GM21786 (cell line): ENCODE results near the gene CTCF.

ENCODE experiments used
- ATAC-seq: cut with Tn5 transposase; IDR thresholded peaks from one replicate; pipeline ENCODE4 v1.9.1; 2021; ENCODE audit not compliant: unreplicated experiment

CTCF gene

DNA sequence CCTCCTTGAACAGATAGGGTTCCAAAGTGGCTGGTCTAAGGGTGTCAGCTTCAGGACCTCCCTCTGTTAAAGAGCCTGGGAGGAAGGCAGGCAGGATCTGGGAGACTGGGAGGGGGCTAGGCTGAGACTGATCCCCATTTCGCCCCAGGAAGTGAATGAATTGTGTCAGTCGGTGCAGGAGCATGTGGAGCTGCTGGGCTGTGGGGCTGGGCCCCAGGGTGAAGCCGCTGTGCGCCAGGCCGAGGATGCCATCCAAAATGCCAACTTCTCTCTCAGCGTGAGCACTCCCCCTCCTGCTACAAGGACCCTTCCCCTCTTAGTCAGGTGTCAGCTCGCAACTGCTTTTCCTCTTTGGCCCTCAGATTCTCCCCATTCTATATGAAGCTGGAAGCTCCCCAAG lies 88.7 kb downstream of the CTCF start:
- no peak for ATAC-seq

DNA sequence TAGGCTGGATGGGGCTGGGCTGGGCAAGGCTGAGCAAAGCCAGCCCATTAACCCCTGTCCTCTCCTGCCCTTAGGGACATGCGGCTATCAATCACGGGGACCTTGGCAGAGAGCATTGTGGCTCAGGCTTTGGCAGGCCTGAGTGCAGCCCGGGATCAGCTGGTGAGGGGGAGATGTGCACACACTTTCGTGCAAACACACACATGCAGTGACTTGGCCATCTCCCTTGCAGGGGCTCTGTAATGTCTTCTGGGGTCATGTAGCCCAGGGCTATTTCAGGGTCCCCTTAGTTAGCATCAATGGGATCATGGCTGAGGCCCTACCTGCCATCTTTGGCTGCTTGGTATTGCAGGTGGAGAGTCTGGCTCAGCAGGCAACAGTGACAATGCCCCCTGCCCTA lies 89.5 kb downstream of the CTCF start:
- ATAC-seq, result no peak

DNA sequence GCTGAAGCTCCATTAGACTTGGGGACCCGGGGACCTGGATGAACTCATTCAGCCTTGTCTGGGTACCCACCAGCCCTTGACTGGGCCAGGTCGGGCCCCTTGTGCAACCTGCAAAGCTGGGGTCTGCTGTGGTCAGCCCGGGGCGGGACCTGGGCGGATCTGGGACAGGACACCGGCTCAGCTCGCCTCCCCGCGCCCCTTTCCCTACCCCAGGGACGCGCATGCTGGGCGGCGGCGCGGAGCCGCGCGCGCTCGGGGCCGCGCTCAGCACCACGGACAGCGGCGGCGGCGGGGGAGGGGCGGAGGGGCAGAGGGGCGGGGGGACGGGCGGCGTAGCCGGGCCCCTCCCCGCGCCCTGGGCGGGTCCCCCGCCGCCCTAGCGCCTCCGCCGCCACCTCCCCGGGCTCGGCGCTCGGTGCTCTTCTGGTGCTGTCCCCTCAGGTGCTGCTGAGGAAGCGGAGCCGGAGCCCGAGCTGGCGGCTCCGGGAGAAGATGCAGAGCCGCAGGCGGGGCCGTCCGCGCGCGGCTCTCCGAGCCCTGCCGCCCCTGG lies 90.3 kb downstream of the CTCF start:
- ATAC-seq, result no peak

DNA sequence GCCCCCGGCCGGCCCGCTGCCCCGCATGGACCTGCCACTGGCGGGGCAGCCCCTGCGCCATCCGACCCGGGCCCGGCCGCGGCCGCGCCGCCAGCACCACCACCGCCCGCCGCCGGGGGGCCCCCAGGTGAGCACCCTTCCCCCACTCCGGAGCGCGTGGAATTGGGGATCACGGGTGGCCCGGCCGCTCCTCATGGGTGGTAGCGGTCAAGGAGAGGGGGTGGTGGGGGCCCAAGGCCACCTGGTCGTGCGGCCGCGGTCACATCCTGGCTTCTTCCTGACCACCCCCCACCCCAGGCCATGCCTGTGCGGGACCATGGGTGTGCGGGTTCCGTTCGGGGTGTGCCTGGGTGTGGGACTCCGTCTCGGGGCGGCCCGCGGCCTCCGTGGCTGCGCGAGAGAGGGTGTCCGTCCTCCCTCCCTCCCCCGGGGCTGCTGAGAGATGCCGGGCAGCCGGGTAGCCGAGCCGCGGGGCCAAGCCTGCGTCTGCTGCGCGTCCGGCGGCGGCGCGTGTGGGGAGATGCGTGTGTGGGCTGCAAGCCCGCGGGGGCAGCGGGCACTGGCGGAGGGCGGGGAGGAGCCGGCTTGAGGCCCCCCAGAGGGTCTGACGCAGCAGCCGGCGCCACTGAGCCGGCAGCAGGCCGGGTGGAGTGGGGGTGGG lies 90.9 kb downstream of the CTCF start:
- no peak for ATAC-seq

DNA sequence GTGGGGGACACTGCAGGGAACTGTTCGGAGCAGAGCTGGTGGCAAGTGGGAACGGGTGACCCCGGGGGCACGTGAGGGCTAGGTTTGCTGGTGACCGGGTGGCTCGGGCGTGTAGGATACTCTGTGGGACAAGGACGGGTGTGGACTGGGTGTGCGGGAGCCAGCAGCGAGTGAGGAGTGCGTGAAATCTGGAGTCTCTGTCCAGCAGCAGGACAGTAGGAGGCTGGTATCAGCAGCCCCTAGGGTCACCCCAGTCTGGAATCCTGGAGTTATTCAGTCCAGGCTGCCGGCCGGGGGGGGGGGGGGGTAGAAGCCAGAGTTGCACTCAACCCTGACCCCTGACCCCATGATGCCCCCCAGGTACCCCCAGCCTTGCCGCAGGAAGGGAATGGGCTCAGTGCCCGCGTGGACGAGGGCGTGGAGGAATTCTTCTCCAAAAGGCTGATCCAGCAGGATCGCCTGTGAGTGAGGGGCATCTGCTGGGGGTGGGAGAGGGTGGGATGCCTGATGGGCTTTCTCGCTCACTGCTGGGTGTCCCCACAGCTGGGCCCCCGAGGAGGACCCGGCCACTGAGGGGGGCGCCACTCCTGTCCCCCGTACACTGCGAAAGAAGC lies 91.6 kb downstream of the CTCF start:
- ATAC-seq, result no peak

DNA sequence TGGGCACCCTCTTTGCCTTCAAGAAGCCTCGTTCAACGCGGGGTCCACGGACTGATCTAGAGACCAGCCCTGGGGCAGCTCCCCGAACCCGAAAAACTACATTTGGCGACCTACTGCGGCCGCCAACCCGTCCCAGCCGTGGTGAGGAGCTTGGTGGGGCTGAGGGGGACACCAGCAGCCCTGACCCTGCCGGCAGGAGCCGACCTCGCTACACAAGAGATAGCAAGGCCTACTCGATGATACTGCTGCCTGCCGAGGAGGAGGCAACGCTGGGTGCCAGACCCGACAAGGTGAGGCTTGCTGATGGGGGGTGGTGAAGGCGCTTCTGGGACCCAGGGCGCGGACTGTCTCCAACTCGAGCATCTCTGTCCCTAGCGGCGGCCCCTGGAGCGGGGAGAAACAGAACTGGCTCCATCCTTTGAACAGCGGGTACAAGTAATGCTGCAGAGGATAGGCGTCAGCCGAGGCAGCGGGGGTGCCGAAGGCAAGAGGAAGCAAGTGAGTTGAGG lies 92.1 kb downstream of the CTCF start:
- ATAC-seq, result no peak

DNA sequence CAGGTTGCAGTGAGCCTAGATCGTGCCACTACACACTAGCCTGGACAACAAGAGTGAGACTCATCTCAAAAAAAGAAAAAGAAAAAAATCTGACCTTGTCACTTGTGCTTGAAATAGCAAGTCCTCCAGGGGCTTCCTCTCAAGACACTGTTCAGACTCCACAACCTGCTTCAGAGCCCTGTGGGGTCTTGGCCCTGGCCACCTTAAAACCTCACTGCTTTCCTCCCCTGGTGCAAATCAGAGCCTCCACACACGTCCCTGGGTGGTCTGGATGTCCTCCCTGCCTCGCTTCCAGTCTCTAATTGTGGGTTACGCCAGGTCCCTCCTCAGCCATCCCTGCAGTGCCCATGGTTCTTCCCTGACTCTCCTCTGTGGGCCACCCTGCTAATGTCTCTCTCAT lies 93.0 kb downstream of the CTCF start:
- no peak for ATAC-seq

DNA sequence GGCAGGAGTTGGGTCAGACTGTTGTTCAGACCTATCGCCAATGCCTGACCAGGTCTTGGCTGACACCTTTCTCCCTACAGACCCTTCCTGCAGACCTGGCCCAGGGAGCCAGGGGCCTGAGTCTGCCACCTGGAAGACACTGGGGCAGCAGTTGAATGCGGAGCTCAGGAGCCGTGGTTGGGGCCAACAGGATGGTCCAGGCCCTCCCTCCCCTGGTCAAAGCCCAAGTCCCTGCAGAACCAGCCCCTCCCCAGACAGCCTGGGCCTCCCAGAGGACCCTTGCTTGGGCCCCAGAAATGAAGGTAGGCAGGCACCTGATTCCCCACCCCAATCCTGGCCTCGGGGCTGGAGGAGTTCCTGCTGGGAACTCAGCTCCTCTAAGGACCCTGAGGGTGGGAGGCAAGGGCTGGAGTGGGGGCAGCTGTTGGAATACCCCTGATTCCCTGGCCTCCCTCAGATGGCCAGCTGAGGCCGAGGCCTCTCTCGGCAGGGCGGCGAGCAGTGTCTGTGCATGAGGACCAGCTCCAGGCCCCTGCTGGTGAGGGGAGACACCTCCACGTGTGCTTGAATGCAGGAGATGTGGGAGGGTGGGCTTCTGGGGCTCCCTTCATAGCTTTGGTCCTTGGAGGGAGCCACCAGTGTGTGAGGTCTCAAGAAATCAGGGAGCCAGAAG lies 94.2 kb downstream of the CTCF start:
- no peak for ATAC-seq

DNA sequence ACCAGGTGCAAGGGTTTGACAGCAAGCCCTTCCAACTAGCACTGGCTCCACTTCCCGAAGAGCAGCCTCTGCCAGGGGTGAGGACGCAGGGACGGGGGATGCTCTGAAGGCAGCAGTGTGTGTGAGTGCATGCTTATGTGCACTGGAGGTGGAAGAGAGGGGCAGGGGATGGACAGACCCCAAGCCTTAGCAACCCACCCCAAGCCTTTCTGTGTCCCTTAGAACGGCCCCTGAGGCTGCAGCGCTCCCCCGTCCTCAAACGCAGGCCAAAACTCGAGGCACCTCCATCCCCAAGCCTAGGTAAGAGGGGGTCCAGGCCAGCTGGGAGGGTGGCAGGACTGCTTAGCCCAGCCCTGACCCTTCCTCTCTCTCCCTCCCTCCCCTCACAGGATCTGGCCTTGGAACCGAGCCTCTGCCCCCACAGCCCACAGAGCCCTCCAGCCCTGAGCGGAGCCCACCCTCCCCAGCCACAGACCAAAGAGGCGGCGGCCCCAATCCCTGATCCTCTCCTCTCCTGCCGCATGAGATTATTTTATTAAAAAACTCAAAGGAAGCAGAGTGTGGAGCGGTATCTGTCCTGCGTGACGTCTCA lies 94.8 kb downstream of the CTCF start:
- no peak for ATAC-seq

DNA sequence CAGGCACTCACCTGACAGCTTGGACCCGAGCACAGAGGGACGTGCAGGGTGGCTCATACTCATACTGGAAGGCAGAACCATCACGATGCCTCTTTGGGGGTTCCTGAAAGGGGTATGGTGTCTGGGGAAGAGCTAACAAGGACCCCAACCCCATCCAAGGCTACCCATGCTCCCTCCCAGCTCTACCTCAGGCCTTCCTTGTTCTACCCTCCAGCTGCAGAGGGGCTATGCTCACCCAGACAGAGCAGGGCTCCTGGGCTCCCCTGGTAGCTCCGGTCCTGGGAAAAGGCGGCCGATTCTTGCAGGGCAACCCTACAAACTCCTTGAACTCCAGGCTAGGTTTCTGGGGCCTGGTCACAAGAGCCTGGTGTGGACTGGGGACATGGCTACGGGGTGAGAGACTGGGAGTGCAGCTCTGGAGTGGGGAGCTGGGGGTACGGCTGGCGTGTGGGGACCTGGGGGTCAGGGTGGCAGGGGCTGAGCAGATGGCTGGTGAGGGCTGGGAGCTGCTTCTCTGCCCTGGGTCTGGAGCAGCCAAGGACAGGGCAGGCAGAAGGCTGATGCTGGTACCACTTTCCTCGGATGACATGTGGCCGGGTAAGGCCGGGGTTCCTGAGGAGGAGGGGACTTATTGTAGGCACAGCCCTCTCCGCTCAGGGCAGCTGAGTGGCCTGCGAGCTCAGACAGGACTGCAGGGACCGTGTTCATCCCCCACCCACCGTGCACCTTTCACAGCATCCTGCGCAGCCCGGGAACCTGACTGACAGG lies 95.6 kb downstream of the CTCF start:
- ATAC-seq, result no peak

DNA sequence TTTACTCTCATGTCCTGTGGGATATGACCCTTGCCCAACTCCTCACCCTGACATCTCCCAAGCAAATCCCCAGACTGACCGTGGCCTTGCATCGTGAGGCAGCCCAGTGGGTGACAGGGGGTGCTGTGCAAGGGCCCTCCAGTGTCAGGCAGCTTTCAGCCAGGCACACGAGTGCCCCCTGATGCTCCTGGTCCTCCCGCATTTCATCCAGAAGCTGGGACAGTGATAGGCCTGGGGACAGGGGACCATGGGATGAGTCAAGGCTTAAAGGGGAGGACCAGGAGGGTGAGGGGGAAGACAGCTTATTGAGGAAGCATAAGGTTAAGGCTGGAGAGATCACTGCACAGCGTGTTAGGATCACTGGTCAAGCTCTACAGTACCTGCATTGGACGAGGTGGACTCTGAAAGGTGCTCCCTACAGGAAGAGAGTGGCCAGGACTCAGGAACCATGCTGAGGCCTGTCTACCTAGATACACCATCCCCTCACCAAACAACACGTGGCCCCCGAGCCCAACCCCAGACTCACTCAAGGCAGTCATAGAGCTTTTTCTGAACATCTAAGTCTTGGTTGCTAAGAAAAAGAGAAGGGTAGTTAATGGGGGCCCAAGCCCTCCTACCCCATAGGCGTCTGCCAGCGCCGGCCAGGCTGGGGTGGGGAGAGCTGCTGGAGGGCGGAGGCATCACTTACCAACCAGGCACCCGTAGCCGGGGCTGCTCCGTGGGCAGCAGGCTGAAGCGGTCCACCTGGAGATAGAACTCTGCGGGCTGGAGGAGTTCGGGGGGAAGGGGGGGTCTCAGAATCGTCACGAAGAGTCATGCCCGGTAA lies 96.7 kb downstream of the CTCF start:
- ATAC-seq, result no peak

DNA sequence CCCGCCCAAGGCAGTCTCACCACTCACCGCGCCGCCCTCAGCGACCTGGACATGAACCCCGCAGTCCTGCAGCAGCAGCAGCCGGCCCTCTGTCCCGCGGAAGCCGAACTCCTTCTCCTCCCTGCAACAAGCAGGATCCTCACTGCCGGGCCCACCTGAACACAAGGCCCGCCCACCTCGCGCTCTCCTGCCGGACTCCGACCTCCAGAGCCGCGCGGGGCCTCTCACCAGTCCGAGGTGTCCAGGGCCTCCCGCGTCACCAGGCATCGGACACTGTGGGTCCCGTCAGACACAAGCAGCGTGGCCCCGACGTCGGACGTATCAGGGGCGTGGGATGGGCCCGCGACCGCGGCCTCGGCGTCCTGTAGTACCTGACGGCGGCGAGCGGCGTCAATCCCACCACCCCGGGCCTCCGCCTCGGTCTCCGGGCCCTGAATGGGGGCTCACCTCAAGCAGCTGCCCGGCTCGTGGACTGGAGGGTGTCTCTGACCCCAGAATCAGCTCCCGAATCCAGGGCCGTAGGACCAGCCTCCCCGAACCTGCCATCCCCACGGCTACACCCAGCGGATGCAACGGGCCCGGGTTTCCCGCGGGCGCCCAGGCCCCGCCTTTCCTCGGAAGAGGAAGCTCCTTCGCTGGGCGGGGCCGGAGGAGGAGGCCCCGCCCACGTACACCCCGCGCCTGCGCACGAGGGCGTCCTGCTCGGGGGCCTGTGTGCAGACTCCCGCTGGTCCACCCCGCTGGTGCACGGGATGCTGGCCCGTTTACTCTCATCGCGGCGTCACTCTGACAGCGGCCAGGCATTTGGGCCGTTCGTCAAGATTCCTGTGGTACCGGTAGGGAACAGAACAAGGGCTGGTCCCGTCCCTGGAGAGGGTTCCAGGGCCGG lies 97.6 kb downstream of the CTCF start, which contains the start of gene ACD:
Gene ACD (minus strand): TSS at position 586 of the 889 bp plus-strand sequence. CDS start 40 bp downstream, at position 546.
- ATAC-seq, result peak; percentile 52

DNA sequence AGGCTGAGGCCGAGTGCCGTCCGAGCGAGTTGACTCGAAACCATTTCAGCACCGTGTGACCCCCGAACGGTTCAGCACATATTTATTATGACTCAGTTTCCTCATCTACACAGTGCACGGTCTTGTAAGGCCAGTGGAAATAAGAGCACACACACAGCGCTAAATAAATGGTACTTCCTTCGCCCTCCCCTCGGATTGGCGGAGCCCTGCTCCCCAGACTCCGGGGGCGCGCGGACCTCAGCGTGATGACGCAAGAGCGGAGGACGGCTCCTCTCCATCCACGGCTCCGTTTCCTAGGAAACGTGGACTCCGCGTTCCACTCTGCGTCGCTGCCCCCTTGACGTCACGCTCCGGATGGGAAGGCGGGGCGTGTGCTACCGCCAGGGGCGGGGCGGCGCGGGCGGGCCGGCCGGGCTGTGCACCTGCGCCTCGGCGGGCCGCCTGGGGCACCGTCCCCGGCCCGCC lies 98.3 kb downstream of the CTCF start, which contains the start of gene PARD6A:
Gene PARD6A (plus strand): TSS at position 397 of the 465 bp plus-strand sequence. CDS start 79 bp downstream, outside the sequence.
- ATAC-seq, result peak; percentile 81

DNA sequence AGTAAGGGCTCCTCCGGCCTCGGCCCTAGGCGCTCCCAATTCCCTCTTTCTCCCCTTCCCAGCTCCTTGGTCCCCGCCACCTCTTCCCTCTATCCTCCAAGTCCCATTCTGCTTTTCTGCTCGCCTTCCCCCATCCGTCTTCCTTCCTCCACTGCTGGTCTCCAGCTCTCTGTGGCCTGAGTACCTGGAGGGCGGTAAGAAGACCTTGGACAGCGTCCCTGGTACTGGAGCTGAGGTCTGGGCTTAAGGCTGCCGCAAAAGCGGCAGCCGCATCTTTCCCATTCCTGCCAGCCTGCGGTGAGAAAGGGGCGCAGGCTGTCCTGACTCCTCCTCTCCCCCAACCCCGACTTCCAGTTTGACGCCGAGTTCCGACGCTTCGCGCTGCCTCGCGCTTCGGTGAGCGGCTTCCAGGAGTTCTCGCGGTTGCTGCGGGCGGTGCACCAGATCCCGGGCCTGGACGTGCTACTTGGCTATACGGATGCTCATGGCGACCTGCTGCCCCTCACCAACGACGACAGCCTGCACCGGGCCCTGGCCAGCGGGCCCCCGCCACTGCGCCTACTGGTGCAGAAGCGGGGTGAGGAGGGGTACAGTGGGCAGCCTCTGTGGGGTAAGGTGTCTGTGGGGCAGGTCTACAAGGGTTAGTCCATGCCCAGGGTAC lies 98.9 kb downstream of the CTCF start:
- ATAC-seq, result no peak

DNA sequence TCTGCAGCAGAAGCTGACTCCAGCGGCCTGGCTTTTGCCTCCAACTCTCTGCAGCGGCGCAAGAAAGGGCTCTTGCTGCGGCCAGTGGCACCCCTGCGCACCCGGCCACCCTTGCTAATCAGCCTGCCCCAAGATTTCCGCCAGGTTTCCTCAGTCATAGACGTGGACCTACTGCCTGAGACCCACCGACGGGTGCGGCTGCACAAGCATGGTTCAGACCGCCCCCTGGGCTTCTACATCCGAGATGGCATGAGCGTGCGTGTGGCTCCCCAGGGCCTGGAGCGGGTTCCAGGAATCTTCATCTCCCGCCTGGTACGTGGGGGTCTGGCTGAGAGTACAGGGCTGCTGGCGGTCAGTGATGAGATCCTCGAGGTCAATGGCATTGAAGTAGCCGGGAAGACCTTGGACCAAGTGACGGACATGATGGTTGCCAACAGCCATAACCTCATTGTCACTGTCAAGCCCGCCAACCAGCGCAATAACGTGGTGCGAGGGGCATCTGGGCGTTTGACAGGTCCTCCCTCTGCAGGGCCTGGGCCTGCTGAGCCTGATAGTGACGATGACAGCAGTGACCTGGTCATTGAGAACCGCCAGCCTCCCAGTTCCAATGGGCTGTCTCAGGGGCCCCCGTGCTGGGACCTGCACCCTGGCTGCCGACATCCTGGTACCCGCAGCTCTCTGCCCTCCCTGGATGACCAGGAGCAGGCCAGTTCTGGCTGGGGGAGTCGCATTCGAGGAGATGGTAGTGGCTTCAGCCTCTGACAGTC lies 99.7 kb downstream of the CTCF start:
- ATAC-seq, result no peak

DNA sequence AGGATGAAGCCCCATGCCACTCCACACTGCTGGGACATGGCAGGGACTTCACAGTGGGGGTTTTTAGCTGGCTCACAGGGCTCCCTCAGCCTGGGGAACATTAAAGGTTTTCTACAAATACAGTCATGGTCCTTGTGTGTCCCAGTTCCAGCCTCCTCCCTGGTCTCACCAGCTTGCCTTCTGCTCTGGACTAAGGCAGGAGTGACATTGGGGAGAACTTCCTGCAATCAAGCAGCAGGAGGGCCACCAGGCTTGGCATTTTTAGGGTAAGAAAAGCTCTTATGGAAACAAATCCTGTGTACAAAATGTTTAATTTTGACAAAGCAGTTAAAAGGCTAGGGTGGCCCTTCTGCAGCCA lies 100.3 kb downstream of the CTCF start:
- ATAC-seq, result no peak

DNA sequence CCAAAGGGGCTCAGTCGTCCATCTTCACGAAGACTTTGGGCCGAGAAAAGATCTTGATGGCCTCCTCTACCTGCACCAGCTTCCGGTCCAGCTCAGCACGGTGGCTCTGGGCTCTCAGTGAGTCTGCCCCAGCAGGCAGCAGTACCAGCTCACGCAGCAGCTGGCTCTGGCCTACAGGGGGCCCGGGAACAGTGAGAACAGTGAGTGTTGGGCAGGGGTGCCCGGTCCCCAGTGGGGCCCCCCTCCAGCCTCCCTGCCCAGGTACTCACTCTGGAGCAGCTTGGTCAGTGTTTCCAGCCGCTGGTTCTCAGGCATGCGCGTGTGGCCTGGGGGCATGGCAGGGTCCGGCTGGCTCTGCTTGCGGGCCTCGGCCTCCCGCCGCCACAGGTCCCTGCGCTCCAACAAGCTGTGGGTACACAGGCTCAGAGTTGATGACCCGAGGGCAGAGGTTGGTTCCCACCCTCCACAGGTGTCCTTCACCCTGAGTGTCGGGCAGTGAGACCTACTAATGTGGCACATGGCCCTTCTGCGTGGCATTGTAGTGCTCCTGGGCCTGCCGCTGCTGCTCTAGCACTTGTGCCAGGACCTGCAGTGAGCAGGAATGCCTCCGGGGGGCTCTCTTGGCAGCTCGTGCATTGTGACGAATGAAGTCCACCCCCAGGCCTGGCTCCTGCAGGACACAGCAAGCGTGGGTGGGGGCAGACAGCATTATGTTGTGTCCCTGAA lies 101.0 kb downstream of the CTCF start:
- no peak for ATAC-seq
